ENCODE results near the gene OR6C65. TPM values are rescaled to one million over a fixed set of nuclear protein-coding genes. Genes with fewer than 3 reads are reported as not detected.
A peak's percentile ranks its signal among the peaks of the same experiment; 100 is the strongest.
"Not testable (repeated sequence)": the region's sequence is repeated elsewhere in the genome, so short reads cannot be mapped to it uniquely, and the experiment has no call there.

OR6C65 gene
- total and polyA plus RNA-seq, 5 donors from 2014 or later, result not detected

- H3K27ac ChIP-seq (ENCODE audit: insufficient read depth, low read length, poor library complexity, severe bottlenecking), result no peak overlapping the region
- Mint-ChIP-seq H3K4me3 (no peak overlapping the region), H3K4me1 (peaks cover 0 to 3% (median under 1%) of the 10 kb centered on the region in 4 donors), H3K27ac (no peak overlapping the region), H3K36me3 (no peaks in the 10 kb centered on the region), H3K9me3 (peaks cover 0 to 10% (median 3%) of the 10 kb centered on the region in 7 donors), H3K27me3 (peaks cover 34% of the 10 kb centered on the region)
- peaks cover 24% of the 10 kb centered on the region for H3K27me3 ChIP-seq (ENCODE audit: control insufficient read depth, insufficient read depth, low read length)
- no peak for DNase-seq
- ATAC-seq (ENCODE audit: low read depth in 2 of 2), result no peak
- no peaks in the 10 kb centered on the region for H3K36me3 ChIP-seq (ENCODE audit: control insufficient read depth, insufficient read depth, low read length)
- H3K4me3 ChIP-seq (ENCODE audit: low read depth, low read length), result no peak overlapping the region
- H3K4me1 ChIP-seq (ENCODE audit: control insufficient read depth, insufficient read depth, low read length, poor library complexity, severe bottlenecking), result no peaks in the 10 kb centered on the region
- H3K9me3 ChIP-seq (ENCODE audit: control insufficient read depth in 2 of 2, low read length in 2 of 2), result no peaks in the 10 kb centered on the region
Observed at GRCh38 chr12:55420307-55420962, 20.1 kb downstream of the OR6C65 start.

- no peaks in the 10 kb centered on the region for H3K9me3 ChIP-seq (ENCODE audit: control insufficient read depth in 2 of 2, low read length in 2 of 2)
- DNase-seq, result no peak
- no peaks in the 10 kb centered on the region for H3K36me3 ChIP-seq (ENCODE audit: control insufficient read depth, insufficient read depth, low read length)
- no peak within 1 kb of the TSS for H3K27ac ChIP-seq (ENCODE audit: insufficient read depth, low read length, poor library complexity, severe bottlenecking)
- Mint-ChIP-seq H3K9me3 (peaks cover 0 to 3% (median 0%) of the 10 kb centered on the region in 7 donors), H3K36me3 (no peaks in the 10 kb centered on the region), H3K4me1 (no peaks in the 10 kb centered on the region), H3K27me3 (peaks cover 14% of the 10 kb centered on the region), H3K27ac (no peak within 1 kb of the TSS), H3K4me3 (no peak within 1 kb of the TSS)
- H3K4me3 ChIP-seq (ENCODE audit: low read depth, low read length), result no peak within 1 kb of the TSS
- peaks cover 5% of the 10 kb centered on the region for H3K27me3 ChIP-seq (ENCODE audit: control insufficient read depth, insufficient read depth, low read length)
- H3K4me1 ChIP-seq (ENCODE audit: control insufficient read depth, insufficient read depth, low read length, poor library complexity, severe bottlenecking), result no peaks in the 10 kb centered on the region
- no peak for ATAC-seq (ENCODE audit: low read depth in 2 of 2)
Observed at GRCh38 chr12:55425954-55426353, 25.6 kb downstream of the OR6C65 start, which contains the start of gene OR6C76. TSS of gene OR6C76 (plus strand) at chr12:55426254. CDS start at chr12:55426254, 0 bp downstream.

- ATAC-seq (ENCODE audit: low read depth in 2 of 2) (no peak), DNase-seq (no peak)
- H3K4me1 ChIP-seq (ENCODE audit: control insufficient read depth, insufficient read depth, low read length, poor library complexity, severe bottlenecking), result no peaks in the 10 kb centered on the region
- no peak overlapping the region for H3K27ac ChIP-seq (ENCODE audit: insufficient read depth, low read length, poor library complexity, severe bottlenecking)
- peaks cover 0 to 5% (median 0%) of the 10 kb centered on the region in 7 donors for H3K9me3 Mint-ChIP-seq
- no peaks in the 10 kb centered on the region for H3K36me3 ChIP-seq (ENCODE audit: control insufficient read depth, insufficient read depth, low read length)
- H3K36me3 Mint-ChIP-seq, result no peaks in the 10 kb centered on the region
- H3K27ac Mint-ChIP-seq, result peak overlapping the region in 1 of 3 donors; percentile 79
- no peaks in the 10 kb centered on the region for H3K4me1 Mint-ChIP-seq
- peaks cover 2% of the 10 kb centered on the region for H3K27me3 ChIP-seq (ENCODE audit: control insufficient read depth, insufficient read depth, low read length)
- H3K4me3 ChIP-seq (ENCODE audit: low read depth, low read length), result no peak overlapping the region
- no peak overlapping the region for H3K4me3 Mint-ChIP-seq
- H3K9me3 ChIP-seq (ENCODE audit: control insufficient read depth in 2 of 2, low read length in 2 of 2), result no peaks in the 10 kb centered on the region
- peaks cover 18% of the 10 kb centered on the region for H3K27me3 Mint-ChIP-seq
Observed at GRCh38 chr12:55428331-55429243, 28.3 kb downstream of the OR6C65 start.

GRCh38 chr12:55441233-55441632 lies 40.9 kb downstream of the OR6C65 start:
- not testable (repeated sequence) for H3K4me1 ChIP-seq (ENCODE audit: control insufficient read depth, insufficient read depth, low read length, poor library complexity, severe bottlenecking); ATAC-seq (ENCODE audit: low read depth in 2 of 2); H3K36me3 Mint-ChIP-seq; H3K27me3 Mint-ChIP-seq; H3K27ac ChIP-seq (ENCODE audit: insufficient read depth, low read length, poor library complexity, severe bottlenecking); H3K9me3 ChIP-seq (ENCODE audit: control insufficient read depth in 2 of 2, low read length in 2 of 2); H3K27ac Mint-ChIP-seq; DNase-seq; H3K36me3 ChIP-seq (ENCODE audit: control insufficient read depth, insufficient read depth, low read length); H3K27me3 ChIP-seq (ENCODE audit: control insufficient read depth, insufficient read depth, low read length); H3K4me3 ChIP-seq (ENCODE audit: low read depth, low read length); H3K4me1 Mint-ChIP-seq
- peak overlapping the region in 1 of 4 donors; percentile 87 for H3K4me3 Mint-ChIP-seq
- peaks cover 0 to 27% (median 7%) of the 10 kb centered on the region in 7 donors for H3K9me3 Mint-ChIP-seq

- Histone ChIP-seq H3K4me3 (ENCODE audit: low read depth, low read length) (no peak within 1 kb of the TSS), H3K27me3 (ENCODE audit: control insufficient read depth, insufficient read depth, low read length) (peaks cover 6% of the 10 kb centered on the region), H3K27ac (ENCODE audit: insufficient read depth, low read length, poor library complexity, severe bottlenecking) (no peak within 1 kb of the TSS), H3K36me3 (ENCODE audit: control insufficient read depth, insufficient read depth, low read length) (no peaks in the 10 kb centered on the region), H3K9me3 (ENCODE audit: control insufficient read depth in 2 of 2, low read length in 2 of 2) (peaks cover 0 to 8% of the 10 kb centered on the region in 2 experiments), H3K4me1 (ENCODE audit: control insufficient read depth, insufficient read depth, low read length, poor library complexity, severe bottlenecking) (no peaks in the 10 kb centered on the region)
- no peak for DNase-seq
- ATAC-seq (ENCODE audit: low read depth in 2 of 2), result no peak
- H3K36me3 Mint-ChIP-seq, result no peaks in the 10 kb centered on the region
- H3K4me1 Mint-ChIP-seq, result no peaks in the 10 kb centered on the region
- H3K9me3 Mint-ChIP-seq, result peaks cover 0 to 27% (median 7%) of the 10 kb centered on the region in 7 donors
- no peak within 1 kb of the TSS for H3K4me3 Mint-ChIP-seq
- peaks cover 12% of the 10 kb centered on the region for H3K27me3 Mint-ChIP-seq
- H3K27ac Mint-ChIP-seq, result no peak within 1 kb of the TSS
Observed at GRCh38 chr12:55443776-55444175, 43.4 kb downstream of the OR6C65 start, which contains the start of gene OR6C2. TSS of gene OR6C2 (plus strand) at chr12:55444076. CDS start at chr12:55452214, 8,138 bp downstream.

- Histone ChIP-seq H3K4me1 (ENCODE audit: control insufficient read depth, insufficient read depth, low read length, poor library complexity, severe bottlenecking) (no peaks in the 10 kb centered on the region), H3K27ac (ENCODE audit: insufficient read depth, low read length, poor library complexity, severe bottlenecking) (no peak overlapping the region), H3K4me3 (ENCODE audit: low read depth, low read length) (no peak overlapping the region), H3K27me3 (ENCODE audit: control insufficient read depth, insufficient read depth, low read length) (peaks cover 7% of the 10 kb centered on the region), H3K9me3 (ENCODE audit: control insufficient read depth in 2 of 2, low read length in 2 of 2) (peaks cover 0 to 6% of the 10 kb centered on the region in 2 experiments), H3K36me3 (ENCODE audit: control insufficient read depth, insufficient read depth, low read length) (no peaks in the 10 kb centered on the region)
- H3K27me3 Mint-ChIP-seq, result peaks cover 12% of the 10 kb centered on the region
- no peak overlapping the region for H3K4me3 Mint-ChIP-seq
- ATAC-seq (ENCODE audit: low read depth in 2 of 2) (no peak), DNase-seq (no peak)
- no peaks in the 10 kb centered on the region for H3K4me1 Mint-ChIP-seq
- H3K27ac Mint-ChIP-seq, result no peak overlapping the region
- H3K9me3 Mint-ChIP-seq, result peaks cover 0 to 20% (median 5%) of the 10 kb centered on the region in 7 donors
- H3K36me3 Mint-ChIP-seq, result no peaks in the 10 kb centered on the region
Observed at GRCh38 chr12:55445357-55445756, 45.0 kb downstream of the OR6C65 start.

- Histone ChIP-seq H3K4me1 (ENCODE audit: control insufficient read depth, insufficient read depth, low read length, poor library complexity, severe bottlenecking) (no peaks in the 10 kb centered on the region), H3K9me3 (ENCODE audit: control insufficient read depth in 2 of 2, low read length in 2 of 2) (no peaks in the 10 kb centered on the region), H3K36me3 (ENCODE audit: control insufficient read depth, insufficient read depth, low read length) (no peaks in the 10 kb centered on the region), H3K27ac (ENCODE audit: insufficient read depth, low read length, poor library complexity, severe bottlenecking) (no peak overlapping the region), H3K27me3 (ENCODE audit: control insufficient read depth, insufficient read depth, low read length) (peaks cover 10% of the 10 kb centered on the region), H3K4me3 (ENCODE audit: low read depth, low read length) (no peak overlapping the region)
- H3K36me3 Mint-ChIP-seq, result no peaks in the 10 kb centered on the region
- H3K27me3 Mint-ChIP-seq, result peaks cover 12% of the 10 kb centered on the region
- peaks cover 0 to 13% (median 3%) of the 10 kb centered on the region in 7 donors for H3K9me3 Mint-ChIP-seq
- no peak for DNase-seq
- H3K27ac Mint-ChIP-seq, result no peak overlapping the region
- no peak overlapping the region for H3K4me3 Mint-ChIP-seq
- H3K4me1 Mint-ChIP-seq, result no peaks in the 10 kb centered on the region
- ATAC-seq (ENCODE audit: low read depth in 2 of 2), result no peak
Observed at GRCh38 chr12:55446326-55446725, 46.0 kb downstream of the OR6C65 start.
